Trophoblast cell (in vitro differentiated cells and primary cell): Measurements from ENCODE around the gene DTNBP1.

ENCODE experiments used
- DNase-seq, 2 donors: peaks; one replicate each; pipeline ENCODE4 v3.0.0-alpha.2; 2016
- H2AFZ ChIP-seq: 2 replicates; pipeline ENCODE4 v1.6.1; 2013; ENCODE audit warnings: low read length, moderate library complexity, mild to moderate bottlenecking; ENCODE audit not compliant: insufficient read depth, poor library complexity
- H2AK5ac ChIP-seq: 2 replicates; pipeline ENCODE4 v1.6.1; 2013; ENCODE audit warnings: mild to moderate bottlenecking, low read length
- H2BK120ac ChIP-seq: 2 replicates; pipeline ENCODE4 v1.6.1; 2013; ENCODE audit warnings: low read length, mild to moderate bottlenecking, moderate library complexity; ENCODE audit not compliant: insufficient read depth, poor library complexity
- H2BK12ac ChIP-seq: 2 replicates; pipeline ENCODE4 v1.6.1; 2013; ENCODE audit warnings: mild to moderate bottlenecking, low read length, moderate library complexity
- H2BK5ac ChIP-seq: 2 replicates; pipeline ENCODE4 v1.6.1; 2013; ENCODE audit warnings: low read length, low read depth, moderate library complexity, mild to moderate bottlenecking; ENCODE audit not compliant: poor library complexity
- H3K14ac ChIP-seq: 2 replicates; pipeline ENCODE4 v1.6.1; 2013; ENCODE audit warnings: mild to moderate bottlenecking, low read length
- H3K18ac ChIP-seq: 2 replicates; pipeline ENCODE4 v1.6.1; 2013; ENCODE audit warnings: mild to moderate bottlenecking, low read length
- H3K23ac ChIP-seq: 2 replicates; pipeline ENCODE4 v1.6.1; 2013; ENCODE audit warnings: low read length
- H3K27ac ChIP-seq: 2 replicates; pipeline ENCODE4 v1.5.1; 2013; ENCODE audit warnings: low read depth, mild to moderate bottlenecking, inconsistent platforms, low read length, moderate library complexity
- H3K27me3 ChIP-seq: 2 replicates; pipeline ENCODE4 v1.6.1; 2013; ENCODE audit warnings: inconsistent platforms, mild to moderate bottlenecking, low read length, moderate library complexity; ENCODE audit not compliant: insufficient read depth
- H3K36me3 ChIP-seq, 2 experiments: 1 replicate in 1 of 2; 2 replicates in 1 of 2; pipeline ENCODE4 v1.6.1; 2013; ENCODE audit warnings: low read length in 2 of 2, mild to moderate bottlenecking in 2 of 2, moderate library complexity in 1 of 2; ENCODE audit not compliant: insufficient read depth in 2 of 2, control insufficient read depth in 1 of 2
- H3K4ac ChIP-seq: 2 replicates; pipeline ENCODE4 v1.6.1; 2013; ENCODE audit warnings: low read depth, mild to moderate bottlenecking, low read length, moderate library complexity
- H3K4me1 ChIP-seq, 2 experiments: 1 replicate in 1 of 2; 2 replicates in 1 of 2; pipeline ENCODE4 v1.6.1; 2013; ENCODE audit warnings: low read length in 2 of 2, mild to moderate bottlenecking in 2 of 2, moderate library complexity in 1 of 2; ENCODE audit not compliant: insufficient read depth in 2 of 2, control insufficient read depth in 1 of 2
- H3K4me2 ChIP-seq: 2 replicates; pipeline ENCODE4 v1.6.1; 2013; ENCODE audit warnings: inconsistent platforms, mild to moderate bottlenecking, low read length, moderate library complexity
- H3K4me3 ChIP-seq: 2 replicates; pipeline ENCODE4 v1.5.1; 2013; ENCODE audit warnings: mild to moderate bottlenecking, low read depth, low read length, inconsistent platforms
- H3K79me1 ChIP-seq: one replicate; pipeline ENCODE4 v1.6.1; 2013; ENCODE audit warnings: low read length
- H3K79me2 ChIP-seq: 2 replicates; pipeline ENCODE4 v1.6.1; 2013; ENCODE audit warnings: low read length, mild to moderate bottlenecking; ENCODE audit not compliant: control insufficient read depth, insufficient read depth, poor library complexity
- H3K9ac ChIP-seq: 2 replicates; pipeline ENCODE4 v1.6.1; 2013; ENCODE audit warnings: mild to moderate bottlenecking, low read length
- H3K9me3 ChIP-seq: 2 replicates; pipeline ENCODE4 v1.6.1; 2013; ENCODE audit warnings: low read depth, mild to moderate bottlenecking, control low read depth, inconsistent platforms, low read length; ENCODE audit not compliant: insufficient read depth
- H4K12ac ChIP-seq: 2 replicates; pipeline ENCODE4 v1.6.1; 2013; ENCODE audit warnings: low read depth, mild to moderate bottlenecking, low read length, moderate library complexity
- H4K8ac ChIP-seq: 2 replicates; pipeline ENCODE4 v1.6.1; 2013; ENCODE audit warnings: low read depth, mild to moderate bottlenecking, low read length, moderate library complexity
- H4K91ac ChIP-seq: one replicate; pipeline ENCODE4 v1.6.1; 2013; ENCODE audit warnings: low read depth, mild to moderate bottlenecking, low read length, moderate library complexity
- WGBS: extraction: QIAGEN DNeasy Blood & Tissue Kit; methylation state at CpG from one replicate; pipeline ENCODE4 v1.1.7; 2013; ENCODE audit warnings: missing lambda C conversion rate; ENCODE audit not compliant: insufficient read length, insufficient coverage; ENCODE audit errors: extremely low coverage; 5-methylcytosine and 5-hydroxymethylcytosine counted together

The DTNBP1 gene

DNA sequence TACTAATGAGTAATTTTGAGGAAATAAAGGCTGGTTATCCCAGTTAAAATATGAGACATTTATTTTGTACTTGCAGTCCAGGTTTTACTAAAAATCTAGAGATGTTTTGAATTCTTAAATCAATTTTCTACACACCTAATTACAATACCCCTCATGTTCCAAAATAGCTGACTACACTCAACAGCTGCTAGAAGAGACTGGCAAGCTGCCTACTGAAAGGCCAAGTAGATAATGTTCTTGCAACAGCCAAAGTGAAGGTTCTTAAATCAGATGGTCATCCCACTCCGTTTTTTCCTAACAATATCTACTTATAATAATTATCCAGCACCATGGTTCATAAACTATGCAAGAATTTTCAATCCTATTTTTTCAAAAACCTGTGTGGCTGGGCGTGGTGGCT is 69.0 kb downstream of the DTNBP1 start:
- H3K4ac ChIP-seq = no peak overlapping the region
- no peak overlapping the region for H3K4me3 ChIP-seq
- peaks cover 0 to 2% of the 10 kb centered on the region in 2 experiments for H3K36me3 ChIP-seq
- no peaks in the 10 kb centered on the region for H3K79me2 ChIP-seq
- no CpG with 5 or more reads among the region's 2 CpGs for WGBS
- H3K18ac ChIP-seq = no peak overlapping the region
- no peaks in the 10 kb centered on the region for H3K79me1 ChIP-seq
- H4K8ac ChIP-seq = no peak overlapping the region
- no peak overlapping the region for H3K27ac ChIP-seq
- no peak overlapping the region for H2BK12ac ChIP-seq
- H2AK5ac ChIP-seq = no peak overlapping the region
- no peak overlapping the region for H4K12ac ChIP-seq
- peaks cover 0 to 1% of the 10 kb centered on the region in 2 experiments for H3K4me1 ChIP-seq
- H3K4me2 ChIP-seq = no peak overlapping the region
- H2AFZ ChIP-seq = no peak overlapping the region
- no peaks in the 10 kb centered on the region for H3K9me3 ChIP-seq
- no peaks in the 10 kb centered on the region for H3K27me3 ChIP-seq
- H3K23ac ChIP-seq = no peak overlapping the region
- no peak overlapping the region for H3K14ac ChIP-seq
- DNase-seq = no peak
- no peak overlapping the region for H4K91ac ChIP-seq
- H3K9ac ChIP-seq = no peak overlapping the region
- no peak overlapping the region for H2BK120ac ChIP-seq
- no peak overlapping the region for H2BK5ac ChIP-seq

DNA sequence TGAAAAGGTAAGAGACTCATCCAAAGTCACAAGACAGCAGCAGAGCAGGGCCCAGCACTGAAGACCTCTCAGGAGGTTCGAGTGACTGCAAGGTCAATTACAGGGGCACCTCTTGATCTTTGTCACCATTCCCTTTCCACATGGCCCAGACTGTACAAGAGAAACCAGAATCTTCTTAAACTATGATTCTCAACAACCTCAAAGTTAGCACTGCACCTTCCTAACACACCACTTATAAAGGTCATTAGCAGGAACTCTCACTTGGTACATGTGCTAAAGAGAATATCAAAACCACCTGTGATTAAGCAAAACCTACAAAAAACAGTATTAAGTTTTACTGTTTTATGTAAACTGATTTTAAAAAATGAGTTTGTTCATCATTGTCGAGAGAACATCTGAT is 70.2 kb downstream of the DTNBP1 start:
- H3K4me3 ChIP-seq = no peak overlapping the region
- no peak overlapping the region for H2BK12ac ChIP-seq
- H3K27ac ChIP-seq = no peak overlapping the region
- no peak overlapping the region for H3K4ac ChIP-seq
- no peaks in the 10 kb centered on the region for H3K27me3 ChIP-seq
- peaks cover 0 to 1% of the 10 kb centered on the region in 2 experiments for H3K4me1 ChIP-seq
- H3K79me2 ChIP-seq = no peaks in the 10 kb centered on the region
- no peak overlapping the region for H2BK5ac ChIP-seq
- no peak overlapping the region for H3K23ac ChIP-seq
- H2BK120ac ChIP-seq = no peak overlapping the region
- H3K36me3 ChIP-seq = peaks cover 0 to 2% of the 10 kb centered on the region in 2 experiments
- H2AK5ac ChIP-seq = no peak overlapping the region
- H2AFZ ChIP-seq = no peak overlapping the region
- H3K79me1 ChIP-seq = no peaks in the 10 kb centered on the region
- no peak overlapping the region for H4K91ac ChIP-seq
- no peak for DNase-seq
- no peak overlapping the region for H3K18ac ChIP-seq
- no CpG with 5 or more reads among the region's 2 CpGs for WGBS
- no peaks in the 10 kb centered on the region for H3K9me3 ChIP-seq
- no peak overlapping the region for H3K14ac ChIP-seq
- H4K8ac ChIP-seq = no peak overlapping the region
- no peak overlapping the region for H3K4me2 ChIP-seq
- H3K9ac ChIP-seq = no peak overlapping the region
- H4K12ac ChIP-seq = no peak overlapping the region

- Histone ChIP-seq H3K27me3 (no peaks in the 10 kb centered on the region), H4K91ac (no peak overlapping the region), H3K4ac (no peak overlapping the region), H3K14ac (no peak overlapping the region), H3K4me2 (no peak overlapping the region), H3K36me3 (no peaks in the 10 kb centered on the region), H2BK5ac (no peak overlapping the region), H3K9ac (no peak overlapping the region), H2BK120ac (no peak overlapping the region), H2AFZ (no peak overlapping the region), H2BK12ac (no peak overlapping the region), H3K27ac (no peak overlapping the region), H3K9me3 (no peaks in the 10 kb centered on the region), H3K4me1 (no peaks in the 10 kb centered on the region), H3K79me2 (no peaks in the 10 kb centered on the region), H3K79me1 (no peaks in the 10 kb centered on the region), H3K4me3 (no peak overlapping the region), H4K12ac (no peak overlapping the region), H3K23ac (no peak overlapping the region), H4K8ac (no peak overlapping the region), H2AK5ac (no peak overlapping the region), H3K18ac (no peak overlapping the region)
- DNase-seq = no peak
- no CpG with 5 or more reads among the region's 3 CpGs for WGBS
Observed at GRCh38 chr6:15588971-15589634, 73.7 kb downstream of the DTNBP1 start.

DNA sequence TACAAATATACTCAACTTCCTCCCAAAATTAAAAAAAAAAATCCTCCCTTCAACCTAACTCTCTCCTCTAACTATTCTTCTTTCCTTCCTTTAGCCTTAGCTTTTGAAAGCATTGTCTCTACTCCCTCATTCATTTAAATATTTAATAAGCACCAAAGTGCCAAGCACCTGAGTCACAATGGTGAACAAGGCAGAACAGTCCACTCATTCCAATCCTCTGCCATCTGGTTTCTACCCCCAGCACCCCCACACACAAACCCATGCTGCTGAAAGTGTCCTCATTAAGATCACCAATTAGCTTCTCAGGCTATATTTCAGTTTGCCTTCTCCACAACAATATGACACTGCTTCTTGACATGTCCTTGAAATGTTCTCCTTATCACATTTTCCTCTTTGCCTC is 76.3 kb downstream of the DTNBP1 start:
- Histone ChIP-seq H3K9me3 (no peaks in the 10 kb centered on the region), H3K79me2 (no peaks in the 10 kb centered on the region), H3K4ac (no peak overlapping the region), H3K79me1 (no peaks in the 10 kb centered on the region), H2BK120ac (no peak overlapping the region), H2AFZ (no peak overlapping the region), H2BK5ac (no peak overlapping the region), H2AK5ac (no peak overlapping the region), H4K12ac (no peak overlapping the region), H4K8ac (no peak overlapping the region), H4K91ac (no peak overlapping the region), H3K27ac (no peak overlapping the region), H3K18ac (no peak overlapping the region), H3K27me3 (no peaks in the 10 kb centered on the region), H3K4me1 (no peaks in the 10 kb centered on the region), H3K4me2 (no peak overlapping the region), H2BK12ac (no peak overlapping the region), H3K23ac (no peak overlapping the region), H3K36me3 (no peaks in the 10 kb centered on the region), H3K9ac (no peak overlapping the region), H3K4me3 (no peak overlapping the region), H3K14ac (no peak overlapping the region)
- DNase-seq = no peak
